ENCODE measurements around the gene DDHD1. TPM values are rescaled to one million over a fixed set of nuclear protein-coding genes. Genes with fewer than 3 reads are reported as not detected.

The DDHD1 gene
- total RNA-seq, 1 experiment from 2014 or later = 14.0 TPM

GRCh38 chr14:52998376-52999015, 154.6 kb downstream of the DDHD1 start:
- Mint-ChIP-seq H3K27me3 (ENCODE audit: unreplicated experiment) (peaks cover 12% of the 10 kb centered on the region), H3K4me3 (ENCODE audit: low read depth, unreplicated experiment) (no peak overlapping the region), H3K36me3 (ENCODE audit: insufficient read depth, unreplicated experiment) (no peaks in the 10 kb centered on the region), H3K9me3 (ENCODE audit: low read depth, unreplicated experiment) (no peaks in the 10 kb centered on the region), H3K27ac (ENCODE audit: unreplicated experiment) (no peak overlapping the region), H3K4me1 (ENCODE audit: low read depth, unreplicated experiment) (peaks cover 8% of the 10 kb centered on the region)
- BruUV-seq (replicated peaks) = no TSS peak
- DNase-seq = no peak
- CTCF ChIA-PET = interaction anchor here (0.8 kb wide), 1 partner anchor 16 kb away, joined by 3 read pairs; no protein-coding TSS in a partner anchor
- intact Hi-C loops (cut with micrococcal nuclease; ENCODE audit: unreplicated experiment) = no loop called here
- no peak for TF ChIP-seq CTCF (IDR thresholded peaks at IDR 0.05; ENCODE audit: unreplicated experiment)

- CTCF ChIA-PET = interaction anchor here (0.6 kb wide), 1 partner anchor 440 kb away, joined by 5 read pairs; no protein-coding TSS in a partner anchor
- intact Hi-C loops (cut with micrococcal nuclease; ENCODE audit: unreplicated experiment) = no loop called here
Measured at GRCh38 chr14:52996493-52996892, 156.6 kb downstream of the DDHD1 start.

GRCh38 chr14:52995998-52996397, 157.1 kb downstream of the DDHD1 start:
- peaks cover 3% of the 10 kb centered on the region for H3K4me1 Mint-ChIP-seq (ENCODE audit: low read depth, unreplicated experiment)
- intact Hi-C loops (cut with micrococcal nuclease; ENCODE audit: unreplicated experiment) = no loop called here
- TF ChIP-seq CTCF (IDR thresholded peaks at IDR 0.05; ENCODE audit: unreplicated experiment) = no peak
- peaks cover 18% of the 10 kb centered on the region for H3K27me3 Mint-ChIP-seq (ENCODE audit: unreplicated experiment)
- no peak overlapping the region for H3K27ac Mint-ChIP-seq (ENCODE audit: unreplicated experiment)
- no peak overlapping the region for H3K4me3 Mint-ChIP-seq (ENCODE audit: low read depth, unreplicated experiment)
- BruUV-seq (replicated peaks) = no TSS peak
- H3K36me3 Mint-ChIP-seq (ENCODE audit: insufficient read depth, unreplicated experiment) = no peaks in the 10 kb centered on the region
- no peaks in the 10 kb centered on the region for H3K9me3 Mint-ChIP-seq (ENCODE audit: low read depth, unreplicated experiment)
- DNase-seq = no peak
- CTCF ChIA-PET = no interaction called here

More at GRCh38 chr14:52996493-52996892, 156.6 kb downstream of the DDHD1 start:
- peaks cover 8% of the 10 kb centered on the region for H3K4me1 Mint-ChIP-seq (ENCODE audit: low read depth, unreplicated experiment)
- no peak for TF ChIP-seq CTCF (IDR thresholded peaks at IDR 0.05; ENCODE audit: unreplicated experiment)
- H3K27ac Mint-ChIP-seq (ENCODE audit: unreplicated experiment) = no peak overlapping the region
- no peak for DNase-seq
- H3K9me3 Mint-ChIP-seq (ENCODE audit: low read depth, unreplicated experiment) = no peaks in the 10 kb centered on the region
- H3K4me3 Mint-ChIP-seq (ENCODE audit: low read depth, unreplicated experiment) = no peak overlapping the region
- BruUV-seq (replicated peaks) = no TSS peak
- peaks cover 23% of the 10 kb centered on the region for H3K27me3 Mint-ChIP-seq (ENCODE audit: unreplicated experiment)
- no peaks in the 10 kb centered on the region for H3K36me3 Mint-ChIP-seq (ENCODE audit: insufficient read depth, unreplicated experiment)

- H3K4me1 Mint-ChIP-seq (ENCODE audit: low read depth, unreplicated experiment) = no peaks in the 10 kb centered on the region
- CTCF ChIA-PET = no interaction called here
- H3K9me3 Mint-ChIP-seq (ENCODE audit: low read depth, unreplicated experiment) = no peaks in the 10 kb centered on the region
- H3K27ac Mint-ChIP-seq (ENCODE audit: unreplicated experiment) = no peak overlapping the region
- no peak overlapping the region for H3K4me3 Mint-ChIP-seq (ENCODE audit: low read depth, unreplicated experiment)
- TF ChIP-seq CTCF (IDR thresholded peaks at IDR 0.05; ENCODE audit: unreplicated experiment) = no peak
- intact Hi-C loops (cut with micrococcal nuclease; ENCODE audit: unreplicated experiment) = no loop called here
- BruUV-seq (replicated peaks) = no TSS peak
- DNase-seq = no peak
- H3K27me3 Mint-ChIP-seq (ENCODE audit: unreplicated experiment) = peaks cover 16% of the 10 kb centered on the region
- H3K36me3 Mint-ChIP-seq (ENCODE audit: insufficient read depth, unreplicated experiment) = no peaks in the 10 kb centered on the region
Measured at GRCh38 chr14:52992236-52992870, 160.8 kb downstream of the DDHD1 start.
